GM19455 (cell line): ENCODE measurements around the gene CNN1.
A peak's percentile ranks its signal among the peaks of the same experiment; 100 is the strongest.
"Not testable (repeated sequence)": the region's sequence is repeated elsewhere in the genome, so short reads cannot be mapped to it uniquely, and the experiment has no call there.

Experiments
- ATAC-seq: cut with Tn5 transposase; IDR thresholded peaks from one replicate; pipeline ENCODE4 v1.9.1; 2021; ENCODE audit not compliant: unreplicated experiment

Gene CNN1

GRCh38 chr19:11564082-11564807, 25.6 kb downstream of the CNN1 start:
- not testable (repeated sequence) for ATAC-seq

- ATAC-seq, result not testable (repeated sequence)
Measured at GRCh38 chr19:11565649-11565980, 27.0 kb downstream of the CNN1 start.

- no peak for ATAC-seq
Measured at GRCh38 chr19:11566164-11566563, 27.5 kb downstream of the CNN1 start.

GRCh38 chr19:11570039-11570462, 31.4 kb downstream of the CNN1 start:
- no peak for ATAC-seq

- ATAC-seq, result not testable (repeated sequence)
Measured at GRCh38 chr19:11573354-11573753, 34.7 kb downstream of the CNN1 start.

- ATAC-seq, result not testable (repeated sequence)
Measured at GRCh38 chr19:11573763-11574162, 35.1 kb downstream of the CNN1 start.

- no peak for ATAC-seq
Measured at GRCh38 chr19:11574689-11575088, 36.0 kb downstream of the CNN1 start.

GRCh38 chr19:11576227-11576626, 37.6 kb downstream of the CNN1 start:
- ATAC-seq, result no peak

GRCh38 chr19:11577451-11578257, 39.0 kb downstream of the CNN1 start, which contains the start of gene ACP5:
TSS of gene ACP5 (minus strand) at chr19:11577645. CDS start at chr19:11577317, 328 bp downstream.
- ATAC-seq, result no peak

GRCh38 chr19:11578258-11579142, 39.8 kb downstream of the CNN1 start:
- no peak for ATAC-seq

- no peak for ATAC-seq
Measured at GRCh38 chr19:11580116-11580515, 41.5 kb downstream of the CNN1 start.

GRCh38 chr19:11581740-11582139, 43.1 kb downstream of the CNN1 start:
- ATAC-seq, result peak; percentile 72

GRCh38 chr19:11586331-11586730, 47.7 kb downstream of the CNN1 start:
- ATAC-seq, result no peak

- no peak for ATAC-seq
Measured at GRCh38 chr19:11587302-11587974, 48.8 kb downstream of the CNN1 start.

- no peak for ATAC-seq
Measured at GRCh38 chr19:11587975-11588631, 49.5 kb downstream of the CNN1 start.

GRCh38 chr19:11594084-11594483, 55.4 kb downstream of the CNN1 start:
- ATAC-seq, result no peak

- ATAC-seq, result no peak
Measured at GRCh38 chr19:11596156-11596555, 57.5 kb downstream of the CNN1 start.

GRCh38 chr19:11597202-11598102, 58.8 kb downstream of the CNN1 start, which contains the start of gene ZNF627:
TSS of gene ZNF627 (plus strand) at chr19:11597483. CDS start at chr19:11597628, 145 bp downstream.
- ATAC-seq, result peak; percentile 96

GRCh38 chr19:11598103-11598483, 59.4 kb downstream of the CNN1 start:
- ATAC-seq, result no peak
